ENCODE measurements around the gene CIB4.

Gene CIB4

DNA sequence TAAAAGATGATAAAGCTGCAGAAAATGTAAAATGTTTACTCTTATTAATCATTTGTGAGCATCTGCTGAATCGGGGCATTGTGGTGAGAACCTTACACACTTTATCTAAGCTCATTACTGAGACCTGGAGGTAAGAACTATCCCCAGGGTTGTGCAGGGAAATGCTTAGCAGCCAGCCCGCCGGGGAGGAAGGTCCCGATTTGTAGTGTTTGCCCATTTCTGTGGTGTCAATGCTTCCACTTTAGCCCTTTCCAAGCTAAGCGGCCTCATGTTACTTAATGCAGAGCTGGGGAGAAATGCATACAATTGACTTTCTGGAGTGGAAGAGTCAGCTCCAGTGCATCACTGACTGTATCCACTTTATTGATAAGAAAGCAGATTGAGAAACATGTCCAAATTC lies 30.5 kb upstream of the CIB4 start:
- no peak for TF ChIP-seq TAF1 (IDR thresholded peaks at IDR 0.05; ENCODE audit: borderline replicate concordance, insufficient read depth, low read length)
- no peak for TF ChIP-seq FOXP2 (optimal IDR thresholded peaks at IDR 0.05; ENCODE audit: borderline replicate concordance, extremely low read depth, extremely low read length, insufficient read depth)
- TF ChIP-seq SIN3A (IDR thresholded peaks at IDR 0.05; ENCODE audit: borderline replicate concordance, insufficient read depth, low read length): no peak
- TF ChIP-seq, protein P1, sequence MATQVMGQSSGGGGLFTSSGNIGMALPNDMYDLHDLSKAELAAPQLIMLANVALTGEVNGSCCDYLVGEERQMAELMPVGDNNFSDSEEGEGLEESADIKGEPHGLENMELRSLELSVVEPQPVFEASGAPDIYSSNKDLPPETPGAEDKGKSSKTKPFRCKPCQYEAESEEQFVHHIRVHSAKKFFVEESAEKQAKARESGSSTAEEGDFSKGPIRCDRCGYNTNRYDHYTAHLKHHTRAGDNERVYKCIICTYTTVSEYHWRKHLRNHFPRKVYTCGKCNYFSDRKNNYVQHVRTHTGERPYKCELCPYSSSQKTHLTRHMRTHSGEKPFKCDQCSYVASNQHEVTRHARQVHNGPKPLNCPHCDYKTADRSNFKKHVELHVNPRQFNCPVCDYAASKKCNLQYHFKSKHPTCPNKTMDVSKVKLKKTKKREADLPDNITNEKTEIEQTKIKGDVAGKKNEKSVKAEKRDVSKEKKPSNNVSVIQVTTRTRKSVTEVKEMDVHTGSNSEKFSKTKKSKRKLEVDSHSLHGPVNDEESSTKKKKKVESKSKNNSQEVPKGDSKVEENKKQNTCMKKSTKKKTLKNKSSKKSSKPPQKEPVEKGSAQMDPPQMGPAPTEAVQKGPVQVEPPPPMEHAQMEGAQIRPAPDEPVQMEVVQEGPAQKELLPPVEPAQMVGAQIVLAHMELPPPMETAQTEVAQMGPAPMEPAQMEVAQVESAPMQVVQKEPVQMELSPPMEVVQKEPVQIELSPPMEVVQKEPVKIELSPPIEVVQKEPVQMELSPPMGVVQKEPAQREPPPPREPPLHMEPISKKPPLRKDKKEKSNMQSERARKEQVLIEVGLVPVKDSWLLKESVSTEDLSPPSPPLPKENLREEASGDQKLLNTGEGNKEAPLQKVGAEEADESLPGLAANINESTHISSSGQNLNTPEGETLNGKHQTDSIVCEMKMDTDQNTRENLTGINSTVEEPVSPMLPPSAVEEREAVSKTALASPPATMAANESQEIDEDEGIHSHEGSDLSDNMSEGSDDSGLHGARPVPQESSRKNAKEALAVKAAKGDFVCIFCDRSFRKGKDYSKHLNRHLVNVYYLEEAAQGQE (IDR thresholded peaks at IDR 0.05; ENCODE audit: insufficient read depth in 1 of 2, low read depth in 2 of 2, low read length in 2 of 2): no peak
- TF ChIP-seq POLR2AphosphoS5 (IDR thresholded peaks at IDR 0.05; ENCODE audit: low read depth, low read length): no peak

DNA sequence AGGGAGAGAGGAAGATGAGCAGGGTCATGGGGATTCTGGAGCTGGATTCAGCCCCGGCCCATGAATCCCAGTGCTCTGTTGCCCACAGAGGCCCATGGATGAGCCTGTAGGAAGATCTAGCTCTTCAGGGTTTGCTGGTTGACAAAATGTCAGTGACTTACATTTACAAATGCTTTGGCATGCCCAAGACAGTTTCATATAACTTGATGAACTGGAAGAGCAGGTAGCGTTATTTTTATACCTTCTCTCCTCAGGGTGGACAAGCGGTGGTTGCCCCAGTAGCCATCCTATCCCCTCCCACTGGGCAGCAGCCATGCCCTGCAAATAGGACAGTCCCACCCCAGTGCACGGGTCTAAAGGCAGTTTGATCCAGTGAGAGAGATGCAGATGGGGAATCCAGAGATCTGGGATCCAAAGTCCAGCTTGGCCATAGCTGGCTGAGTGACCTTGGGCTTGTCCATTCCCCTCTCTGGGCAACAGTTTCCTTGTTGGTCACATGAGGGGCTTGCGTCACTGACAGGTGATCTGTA lies 29.8 kb upstream of the CIB4 start:
- TF ChIP-seq SIN3A (IDR thresholded peaks at IDR 0.05; ENCODE audit: borderline replicate concordance, insufficient read depth, low read length) (no peak), FOXP2 (optimal IDR thresholded peaks at IDR 0.05; ENCODE audit: borderline replicate concordance, extremely low read depth, extremely low read length, insufficient read depth) (no peak), POLR2AphosphoS5 (IDR thresholded peaks at IDR 0.05; ENCODE audit: low read depth, low read length) (no peak), TAF1 (IDR thresholded peaks at IDR 0.05; ENCODE audit: borderline replicate concordance, insufficient read depth, low read length) (no peak)
- TF ChIP-seq, protein P1 (IDR thresholded peaks at IDR 0.05; ENCODE audit: insufficient read depth in 1 of 2, low read depth in 2 of 2, low read length in 2 of 2): no peak

DNA sequence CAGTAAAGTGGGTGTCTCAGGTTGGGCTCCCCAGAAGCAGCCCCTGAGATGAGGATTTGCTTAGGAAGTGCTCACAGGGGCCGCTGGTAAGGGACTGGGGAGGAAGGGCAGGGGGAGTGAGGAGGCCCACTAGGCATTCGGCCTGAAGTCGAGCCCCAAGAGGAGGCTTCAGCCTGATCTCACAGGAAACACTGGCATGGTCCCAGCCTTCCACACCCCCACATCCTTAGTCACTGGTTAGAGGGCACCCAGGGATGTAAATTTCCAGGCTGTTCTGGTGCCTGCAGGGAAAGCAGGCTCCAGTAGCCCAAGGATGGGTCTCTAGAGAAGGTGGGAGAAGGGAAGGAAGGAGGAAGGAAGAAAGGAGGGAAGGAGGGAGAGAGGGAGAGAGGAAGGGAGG lies 29.0 kb upstream of the CIB4 start:
- TF ChIP-seq POLR2AphosphoS5 (IDR thresholded peaks at IDR 0.05; ENCODE audit: low read depth, low read length) (no peak), TAF1 (IDR thresholded peaks at IDR 0.05; ENCODE audit: borderline replicate concordance, insufficient read depth, low read length) (no peak), FOXP2 (optimal IDR thresholded peaks at IDR 0.05; ENCODE audit: borderline replicate concordance, extremely low read depth, extremely low read length, insufficient read depth) (no peak), SIN3A (IDR thresholded peaks at IDR 0.05; ENCODE audit: borderline replicate concordance, insufficient read depth, low read length) (no peak)
- TF ChIP-seq, protein P1 (IDR thresholded peaks at IDR 0.05; ENCODE audit: insufficient read depth in 1 of 2, low read depth in 2 of 2, low read length in 2 of 2): no peak

DNA sequence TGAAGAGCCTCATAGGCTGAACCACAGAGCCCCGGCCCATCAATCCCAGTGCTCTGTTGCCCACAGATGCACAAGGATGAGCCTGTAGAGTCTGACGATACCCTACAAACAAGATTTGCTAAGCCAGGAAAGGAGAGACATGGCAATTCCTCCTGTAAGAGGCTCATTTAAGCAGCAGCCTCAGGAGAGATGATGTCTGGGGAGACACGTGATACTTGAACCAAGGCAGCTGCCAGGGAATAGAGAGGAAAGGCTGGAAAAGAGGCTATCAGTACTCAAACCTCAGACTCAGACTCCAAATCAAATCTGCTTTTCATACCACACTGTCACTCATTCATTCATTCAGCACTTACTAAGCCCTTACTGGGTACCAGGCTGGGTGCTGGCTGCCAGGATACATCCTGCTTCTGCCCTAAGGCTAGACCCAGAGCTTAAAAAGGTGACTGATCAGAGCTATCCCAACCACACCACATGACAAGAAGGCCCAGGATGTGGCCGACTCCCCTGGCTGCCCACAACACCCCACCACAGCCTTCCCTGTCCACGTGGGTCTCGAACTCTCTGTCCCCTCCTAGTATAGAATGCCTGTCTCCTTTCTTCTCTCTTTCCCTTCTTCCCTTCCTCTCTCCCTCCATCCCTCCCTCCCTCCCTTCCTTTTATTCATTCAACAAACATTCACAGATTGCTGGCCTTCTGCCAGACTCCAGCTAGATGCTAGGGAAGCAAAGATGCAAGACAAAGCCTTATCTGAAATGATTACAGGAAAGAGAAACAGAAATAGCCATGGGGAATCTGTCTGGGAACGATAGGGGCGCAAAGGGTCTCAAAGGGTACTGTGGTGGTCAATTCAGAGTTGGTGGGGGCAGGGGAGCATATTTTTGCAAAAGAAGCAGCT lies 27.9 kb upstream of the CIB4 start:
- no peak for TF ChIP-seq FOXP2 (optimal IDR thresholded peaks at IDR 0.05; ENCODE audit: borderline replicate concordance, extremely low read depth, extremely low read length, insufficient read depth)
- no peak for TF ChIP-seq SIN3A (IDR thresholded peaks at IDR 0.05; ENCODE audit: borderline replicate concordance, insufficient read depth, low read length)
- no peak for TF ChIP-seq POLR2AphosphoS5 (IDR thresholded peaks at IDR 0.05; ENCODE audit: low read depth, low read length)
- no peak for TF ChIP-seq TAF1 (IDR thresholded peaks at IDR 0.05; ENCODE audit: borderline replicate concordance, insufficient read depth, low read length)
- TF ChIP-seq, protein P1 (IDR thresholded peaks at IDR 0.05; ENCODE audit: insufficient read depth in 1 of 2, low read depth in 2 of 2, low read length in 2 of 2): no peak
